ENCODE results near the gene RANBP1.

RANBP1 gene

DNA sequence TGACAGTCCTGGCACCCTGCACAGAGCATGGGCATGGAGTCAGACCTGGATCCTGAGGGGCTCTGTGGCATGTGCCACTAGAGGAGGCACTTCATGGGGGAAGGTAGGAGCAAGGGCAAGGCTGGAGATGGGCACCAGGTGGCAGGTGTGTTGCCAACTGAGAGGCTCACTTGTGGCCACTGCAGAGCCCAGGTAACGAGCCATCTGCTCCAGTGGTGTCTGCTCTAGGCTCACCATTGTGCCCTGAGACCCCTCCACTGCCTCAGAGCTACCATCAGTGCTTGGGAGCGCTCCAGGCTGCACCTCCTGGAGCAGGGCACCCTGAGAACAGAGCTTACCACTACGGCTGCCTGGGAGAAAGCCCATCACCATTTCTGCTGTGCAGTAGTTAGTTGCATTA, 14.4 kb downstream of the RANBP1 start:
- DNase-seq (ENCODE audit: low read depth) = no peak
- TF ChIP-seq, protein P1, sequence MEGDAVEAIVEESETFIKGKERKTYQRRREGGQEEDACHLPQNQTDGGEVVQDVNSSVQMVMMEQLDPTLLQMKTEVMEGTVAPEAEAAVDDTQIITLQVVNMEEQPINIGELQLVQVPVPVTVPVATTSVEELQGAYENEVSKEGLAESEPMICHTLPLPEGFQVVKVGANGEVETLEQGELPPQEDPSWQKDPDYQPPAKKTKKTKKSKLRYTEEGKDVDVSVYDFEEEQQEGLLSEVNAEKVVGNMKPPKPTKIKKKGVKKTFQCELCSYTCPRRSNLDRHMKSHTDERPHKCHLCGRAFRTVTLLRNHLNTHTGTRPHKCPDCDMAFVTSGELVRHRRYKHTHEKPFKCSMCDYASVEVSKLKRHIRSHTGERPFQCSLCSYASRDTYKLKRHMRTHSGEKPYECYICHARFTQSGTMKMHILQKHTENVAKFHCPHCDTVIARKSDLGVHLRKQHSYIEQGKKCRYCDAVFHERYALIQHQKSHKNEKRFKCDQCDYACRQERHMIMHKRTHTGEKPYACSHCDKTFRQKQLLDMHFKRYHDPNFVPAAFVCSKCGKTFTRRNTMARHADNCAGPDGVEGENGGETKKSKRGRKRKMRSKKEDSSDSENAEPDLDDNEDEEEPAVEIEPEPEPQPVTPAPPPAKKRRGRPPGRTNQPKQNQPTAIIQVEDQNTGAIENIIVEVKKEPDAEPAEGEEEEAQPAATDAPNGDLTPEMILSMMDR (IDR thresholded peaks at IDR 0.05; ENCODE audit: low read length, missing control alignments) = no peak
- no peak overlapping the region for H3K4me3 ChIP-seq (replicated peaks; ENCODE audit: low read depth, low read length)

DNA sequence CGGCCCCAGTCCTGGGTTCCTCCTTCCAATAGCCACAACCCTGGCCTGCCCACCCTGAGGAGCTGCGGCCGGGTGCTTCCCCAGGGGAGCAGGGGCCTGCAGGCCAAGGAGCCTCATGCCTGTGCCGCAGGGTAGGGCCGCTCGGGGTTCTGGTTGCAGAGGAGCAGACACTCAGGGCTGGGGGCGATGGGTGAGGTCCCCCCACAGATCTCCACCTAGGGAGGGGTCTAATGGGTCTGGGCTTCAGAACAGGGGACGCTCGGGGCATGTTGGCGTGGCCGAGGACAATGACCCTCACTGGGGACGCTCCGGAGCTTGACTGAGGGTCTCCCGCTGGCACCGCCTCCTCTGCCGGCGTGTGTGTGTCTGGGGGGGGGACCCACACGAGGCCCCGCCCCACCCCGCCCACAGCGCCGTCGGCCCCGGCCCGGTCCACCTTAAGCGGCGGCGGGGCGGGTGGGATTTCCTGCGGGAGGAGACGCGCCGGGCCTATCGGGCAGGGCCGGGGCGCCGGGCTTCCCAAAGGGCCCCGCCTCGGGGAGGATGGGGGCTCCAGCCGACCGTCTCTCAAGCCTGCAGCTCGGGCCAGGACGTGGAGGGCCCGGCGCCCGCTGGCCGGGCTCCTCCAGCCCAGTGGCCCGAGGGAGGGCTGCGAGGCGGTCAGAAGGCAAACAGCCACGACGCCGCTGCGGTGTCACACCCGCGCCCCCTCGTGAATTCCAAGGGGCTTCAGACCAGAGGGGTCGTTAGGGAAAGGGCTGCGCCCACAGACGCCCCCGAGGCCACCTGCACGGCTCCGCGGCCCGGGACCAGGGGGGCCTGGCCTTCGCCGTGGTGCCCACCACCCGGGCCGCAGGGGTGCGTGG, 15.1 kb downstream of the RANBP1 start:
- TF ChIP-seq, protein P1 (IDR thresholded peaks at IDR 0.05; ENCODE audit: low read length, missing control alignments) = no peak
- DNase-seq (ENCODE audit: low read depth) = peak; percentile 77
- H3K4me3 ChIP-seq (replicated peaks; ENCODE audit: low read depth, low read length) = peak overlapping the region; percentile 76

DNA sequence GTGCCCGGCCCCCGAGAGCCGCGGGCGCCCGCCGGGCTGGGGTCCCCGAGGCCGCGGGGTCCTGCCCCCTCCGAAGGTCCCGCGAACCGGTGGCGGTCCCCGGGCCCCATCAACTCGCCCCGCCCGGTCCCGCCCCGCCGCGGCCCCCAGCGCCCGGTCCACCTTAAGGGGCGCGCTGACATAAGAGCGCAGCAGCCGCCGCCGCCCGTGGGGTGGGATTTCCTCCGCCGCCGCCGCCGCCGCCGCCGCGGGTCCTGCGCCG, 15.6 kb downstream of the RANBP1 start, which contains the start of gene ZDHHC8:
ZDHHC8 (plus strand) TSS at position 208 of the 262 bp plus-strand sequence. CDS start 144 bp downstream, outside the sequence.
- TF ChIP-seq, protein P1 (IDR thresholded peaks at IDR 0.05; ENCODE audit: low read length, missing control alignments) = no peak
- DNase-seq (ENCODE audit: low read depth) = no peak
- H3K4me3 ChIP-seq (replicated peaks; ENCODE audit: low read depth, low read length) = peak within 1 kb of the TSS; percentile 76

DNA sequence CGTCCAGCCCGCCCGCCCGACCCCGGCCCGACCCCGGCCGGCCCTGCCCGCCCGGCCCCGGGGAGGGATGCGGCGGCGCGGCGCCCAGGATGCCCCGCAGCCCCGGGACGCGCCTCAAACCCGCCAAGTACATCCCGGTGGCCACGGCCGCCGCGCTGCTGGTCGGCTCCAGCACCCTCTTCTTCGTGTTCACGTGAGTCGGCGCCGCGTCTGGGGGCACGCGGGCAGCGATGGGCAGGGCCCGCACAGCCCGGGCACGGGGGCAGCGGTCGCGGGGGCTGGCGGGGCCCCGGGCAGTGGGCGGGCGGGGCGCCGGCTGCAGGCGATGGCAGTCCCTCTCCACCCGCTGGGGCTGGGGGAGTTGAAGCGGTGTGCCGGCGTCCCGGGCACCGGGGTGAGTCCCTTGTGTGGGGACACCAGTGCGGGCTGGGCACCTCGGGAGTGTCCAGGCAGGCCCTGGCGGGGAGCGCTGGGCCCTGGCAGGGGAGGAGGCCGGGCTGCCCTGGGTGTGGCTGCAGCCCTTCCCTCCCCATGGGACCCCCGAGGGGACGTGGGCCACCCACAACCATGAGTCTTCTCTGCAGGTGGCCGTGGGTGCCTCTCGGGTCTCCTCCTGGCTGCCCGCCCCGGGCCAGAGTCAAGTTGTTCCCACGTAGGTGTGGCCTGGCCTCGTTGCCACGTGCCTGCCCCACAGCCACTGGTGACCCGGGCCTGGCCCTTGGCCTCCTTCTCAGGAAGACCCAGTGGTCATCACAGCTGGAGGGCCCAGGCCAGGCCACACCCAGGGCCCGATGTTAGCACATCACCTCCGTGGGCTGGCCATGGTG, 16.2 kb downstream of the RANBP1 start:
- DNase-seq (ENCODE audit: low read depth) = no peak
- TF ChIP-seq, protein P1 (IDR thresholded peaks at IDR 0.05; ENCODE audit: low read length, missing control alignments) = no peak
- H3K4me3 ChIP-seq (replicated peaks; ENCODE audit: low read depth, low read length) = peak overlapping the region; percentile 76

DNA sequence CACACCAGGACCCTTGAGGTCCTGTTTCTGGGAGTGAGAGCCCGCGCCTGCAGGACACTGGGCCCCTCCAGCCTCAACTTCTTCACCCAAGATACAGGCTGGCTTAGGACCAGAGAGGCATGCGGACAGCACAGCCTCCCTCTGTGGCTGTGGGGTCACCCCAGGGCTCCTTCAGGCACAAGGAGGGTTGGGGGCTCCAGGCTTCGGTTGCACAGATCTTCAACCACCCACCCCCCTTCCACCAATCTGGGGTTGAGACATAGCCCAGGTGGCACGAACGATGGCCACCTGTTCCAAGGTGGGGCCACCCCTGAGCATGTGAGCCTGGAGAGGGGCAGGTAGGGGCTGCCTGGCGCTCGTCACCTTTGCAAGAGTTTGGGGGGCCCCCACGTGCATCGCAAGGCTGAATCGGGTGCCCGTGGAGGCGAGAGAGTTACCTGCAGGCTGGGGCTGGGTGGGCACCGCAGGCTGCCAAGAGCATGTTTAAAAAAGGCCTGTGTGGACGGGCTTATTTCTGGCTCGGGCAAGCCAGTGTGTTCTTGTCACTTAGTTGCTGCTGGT, 16.9 kb downstream of the RANBP1 start:
- TF ChIP-seq, protein P1 (IDR thresholded peaks at IDR 0.05; ENCODE audit: low read length, missing control alignments) = no peak
- peak overlapping the region; percentile 76 for H3K4me3 ChIP-seq (replicated peaks; ENCODE audit: low read depth, low read length)
- no peak for DNase-seq (ENCODE audit: low read depth)

DNA sequence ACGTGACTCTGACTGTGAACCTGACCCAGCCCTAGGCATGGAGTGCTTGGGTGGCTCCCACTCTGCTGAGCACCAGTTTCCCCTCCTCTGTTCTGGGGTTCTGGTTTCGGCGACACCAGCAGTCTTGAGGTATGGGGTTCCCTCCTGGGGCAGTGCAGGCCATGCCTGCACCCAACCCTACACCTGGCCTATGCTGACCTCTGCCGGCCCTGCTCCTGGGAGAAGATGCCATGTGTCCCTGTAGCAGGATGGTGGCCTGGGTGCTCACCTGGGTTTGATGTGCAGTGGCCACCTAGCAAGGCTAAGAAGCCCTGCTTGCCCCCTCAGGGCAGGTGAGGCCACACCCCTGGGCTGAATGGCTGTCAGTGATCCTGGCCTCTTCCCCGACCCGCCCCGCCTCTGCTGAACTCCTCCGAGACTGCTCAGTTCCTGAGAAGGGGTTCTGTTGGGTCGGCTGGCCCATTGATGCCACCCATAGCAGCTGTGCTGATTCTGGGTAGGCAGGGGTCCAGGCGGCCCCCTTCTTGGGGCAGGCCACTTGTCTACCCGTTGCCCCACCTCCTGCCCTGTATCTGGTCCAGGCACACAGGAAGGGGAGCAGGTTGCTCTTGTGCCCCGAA, 18.1 kb downstream of the RANBP1 start:
- no peak overlapping the region for H3K4me3 ChIP-seq (replicated peaks; ENCODE audit: low read depth, low read length)
- TF ChIP-seq, protein P1 (IDR thresholded peaks at IDR 0.05; ENCODE audit: low read length, missing control alignments) = no peak
- DNase-seq (ENCODE audit: low read depth) = no peak

Measured in fibroblast of pulmonary artery (primary cell).